Sigmoid colon (tissue), 3 donors: ENCODE measurements around the gene ADCK1.

Experiments
- CTCF ChIP-seq, 4 experiments: fragments of 450-650 bp in 3 of 4; fragments of 200-600 bp in 1 of 4; IDR thresholded peaks; one replicate each; pipeline ENCODE4 v1.5.1; 2016 to 2019; ENCODE audit warnings: antibody characterized with exemption in 4 of 4, mild to moderate bottlenecking in 3 of 4, moderate library complexity in 2 of 4
- POLR2A ChIP-seq, 2 donors: fragments of 450-650 bp; IDR thresholded peaks; one replicate each; pipeline ENCODE4 v1.6.1; 2016; ENCODE audit warnings: antibody characterized with exemption in 2 of 2, mild to moderate bottlenecking in 2 of 2, moderate library complexity in 2 of 2

GRCh38 chr14:77872983-77873382, 73.1 kb downstream of the ADCK1 start:
- TF ChIP-seq POLR2A (IDR thresholded peaks at IDR 0.05) (no peak), CTCF (IDR thresholded peaks at IDR 0.05) (no peak)
